Common myeloid progenitor, CD34-positive (primary cell): ENCODE measurements around the gene ANKRD52.

Experiments used
- CTCF ChIA-PET: fragments of 350-600 bp; sonication (Branson Sonifier 250); formaldehyde crosslinking; loops from one replicate; lab custom pipeline; 2021; ENCODE audit warnings: antibody characterized with exemption; lab: Charles Lee
- POLR2A ChIA-PET: fragments of 350-600 bp; sonication (Branson Sonifier 250); formaldehyde crosslinking; loops from one replicate; lab custom pipeline; 2021; ENCODE audit warnings: antibody characterized with exemption; lab: Charles Lee
- DNase-seq, 3 donors: peaks; one replicate each; pipeline versions ENCODE4 v3.0.0 to v3.0.0-alpha.2; 2013
- H3K27ac ChIP-seq, 2 experiments: 1 replicate in 1 of 2; 2 replicates in 1 of 2; pipeline ENCODE4 v1.7.0; 2013; ENCODE audit warnings: inconsistent platforms in 2 of 2, low read length in 2 of 2, mild to moderate bottlenecking in 2 of 2, low read depth in 1 of 2, moderate library complexity in 1 of 2; ENCODE audit not compliant: severe bottlenecking in 2 of 2, insufficient read depth in 1 of 2, poor library complexity in 1 of 2
- H3K27me3 ChIP-seq, 5 experiments: replicated peaks in 2 of 5; 1 replicate in 3 of 5; 2 replicates in 2 of 5; pipeline versions ENCODE4 v1.6.1 to v1.7.0; 2013; ENCODE audit warnings: low read length in 4 of 5, mild to moderate bottlenecking in 2 of 5, moderate library complexity in 2 of 5, inconsistent platforms in 1 of 5; ENCODE audit not compliant: insufficient read depth in 5 of 5, control insufficient read depth in 4 of 5
- H3K36me3 ChIP-seq, 4 experiments: 1 replicate in 2 of 4; 2 replicates in 2 of 4; pipeline versions ENCODE4 v1.6.1 to v1.7.0; 2013; ENCODE audit warnings: low read length in 3 of 4, control low read depth in 1 of 4, mild to moderate bottlenecking in 1 of 4; ENCODE audit not compliant: control insufficient read depth in 4 of 4, insufficient read depth in 4 of 4
- H3K4me1 ChIP-seq, 4 experiments: 1 replicate in 3 of 4; 2 replicates in 1 of 4; pipeline versions ENCODE4 v1.6.1 to v1.7.1; 2013; ENCODE audit warnings: low read length in 3 of 4, mild to moderate bottlenecking in 3 of 4, control low read depth in 1 of 4, inconsistent platforms in 1 of 4, moderate library complexity in 1 of 4; ENCODE audit not compliant: control insufficient read depth in 4 of 4, insufficient read depth in 4 of 4; ENCODE audit errors: control extremely low read depth in 1 of 4
- H3K4me3 ChIP-seq, 7 experiments: 1 replicate in 4 of 7; 2 replicates in 3 of 7; pipeline versions ENCODE4 v1.5.1 to v1.7.0; 2013; ENCODE audit warnings: mild to moderate bottlenecking in 7 of 7, low read length in 6 of 7, moderate library complexity in 6 of 7, inconsistent platforms in 2 of 7, low read depth in 2 of 7, control low read depth in 1 of 7; ENCODE audit not compliant: insufficient read depth in 4 of 7, control insufficient read depth in 1 of 7; ENCODE audit errors: extremely low read depth in 1 of 7
- H3K9me3 ChIP-seq, 5 experiments: 1 replicate in 4 of 5; 2 replicates in 1 of 5; pipeline versions ENCODE4 v1.6.1 to v1.7.1; 2013; ENCODE audit warnings: low read length in 4 of 5, mild to moderate bottlenecking in 2 of 5, inconsistent platforms in 1 of 5, low read depth in 1 of 5, moderate library complexity in 1 of 5; ENCODE audit not compliant: control insufficient read depth in 4 of 5, insufficient read depth in 2 of 5; ENCODE audit errors: control extremely low read depth in 1 of 5
- WGBS: methylation state at CpG from one replicate; pipeline ENCODE4 v1.1.5; 2013; ENCODE audit not compliant: insufficient coverage; 5-methylcytosine and 5-hydroxymethylcytosine counted together

ANKRD52 gene

DNA sequence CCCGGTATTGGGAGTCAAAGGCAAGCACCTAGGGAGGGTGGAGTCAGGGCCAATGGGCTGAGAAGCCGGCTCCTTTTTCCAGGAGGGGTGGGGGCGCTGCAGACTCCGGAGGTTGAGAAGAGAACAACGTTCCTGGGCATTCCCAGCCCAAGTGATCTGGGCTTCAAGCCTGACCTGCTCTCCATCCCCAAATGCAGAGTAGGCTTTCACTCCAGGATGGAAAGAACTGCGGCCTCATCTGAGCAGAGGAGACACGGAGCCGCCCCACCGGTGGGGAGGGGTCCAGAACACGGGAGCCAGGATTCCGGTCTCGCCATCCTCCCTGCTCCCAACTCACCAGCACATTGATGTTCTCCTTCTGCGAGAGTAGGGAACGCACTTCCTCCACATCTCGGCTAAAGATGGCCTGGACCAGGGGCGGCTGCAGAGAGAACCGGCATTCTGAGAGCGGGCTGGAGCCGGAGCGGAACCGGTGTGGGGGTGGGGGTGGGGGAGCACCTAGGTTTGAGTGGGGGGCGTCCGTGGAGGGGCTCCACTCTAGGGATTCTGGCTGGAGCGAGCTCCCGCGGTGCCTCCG is 605 bp downstream of the ANKRD52 start:
- no peak for DNase-seq
- 0% methylated on average over 17 of the region's 27 CpGs for WGBS
- H3K4me3 ChIP-seq, result peak overlapping the region; percentile 74 to 86 (median 84)
- peak overlapping the region; percentile 46 to 74 for H3K27ac ChIP-seq
- peaks cover 9 to 34% (median 24%) of the 10 kb centered on the region in 4 experiments for H3K36me3 ChIP-seq
- CTCF ChIA-PET, result interaction anchor here (0.6 to 4.0 kb wide), 25 partner anchors 9 to 141 kb away, joined by 3 to 24 read pairs (median 4); partner anchors contain the start of genes CNPY2, COQ10A, RNF41 and RPL41
- no peaks in the 10 kb centered on the region for H3K27me3 ChIP-seq
- peaks cover 0 to 19% (median 15%) of the 10 kb centered on the region in 4 experiments for H3K4me1 ChIP-seq
- no peaks in the 10 kb centered on the region for H3K9me3 ChIP-seq
- POLR2A ChIA-PET, result interaction anchor here (0.6 to 1.8 kb wide), 3 partner anchors 9 to 81 kb away, joined by 3 to 7 read pairs (median 5); partner anchors contain the start of genes COQ10A and RNF41

DNA sequence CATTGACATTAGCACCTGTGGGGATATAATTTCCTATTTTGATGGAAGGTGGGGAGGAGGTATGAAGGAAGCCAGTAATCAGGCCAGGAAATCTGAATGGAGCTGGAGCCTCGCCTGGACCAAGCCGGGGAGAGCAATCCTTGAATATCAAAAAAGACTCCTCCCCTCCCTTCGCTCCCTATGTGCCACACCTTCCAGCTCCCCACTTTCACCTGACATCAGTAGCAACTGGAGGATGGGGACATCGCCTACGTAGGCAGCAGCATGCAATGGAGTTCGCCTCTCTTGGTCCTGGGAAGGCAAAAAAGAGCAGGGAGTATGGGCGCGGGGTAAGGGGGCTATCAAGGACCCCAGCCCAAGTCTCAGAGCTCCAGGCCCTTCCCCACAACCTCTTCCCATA is 1.1 kb downstream of the ANKRD52 start:
- peaks cover 0 to 19% (median 15%) of the 10 kb centered on the region in 4 experiments for H3K4me1 ChIP-seq
- DNase-seq, result no peak
- H3K27me3 ChIP-seq, result no peaks in the 10 kb centered on the region
- H3K4me3 ChIP-seq, result peak overlapping the region; percentile 74 to 86 (median 84)
- peak overlapping the region in 1 of 2 experiments; percentile 74 for H3K27ac ChIP-seq
- ChIA-PET CTCF (interaction anchor here (0.6 to 4.0 kb wide), 9 partner anchors 9 to 141 kb away, joined by 3 to 24 read pairs (median 7); partner anchors contain the start of genes COQ10A, RNF41 and SMARCC2), POLR2A (interaction anchor here (0.6 kb wide), 1 partner anchor 139 kb away, joined by 3 read pairs; no protein-coding TSS in a partner anchor)
- H3K36me3 ChIP-seq, result peaks cover 11 to 39% (median 27%) of the 10 kb centered on the region in 4 experiments
- 94% methylated on average over 8 of the region's 8 CpGs for WGBS
- no peaks in the 10 kb centered on the region for H3K9me3 ChIP-seq

DNA sequence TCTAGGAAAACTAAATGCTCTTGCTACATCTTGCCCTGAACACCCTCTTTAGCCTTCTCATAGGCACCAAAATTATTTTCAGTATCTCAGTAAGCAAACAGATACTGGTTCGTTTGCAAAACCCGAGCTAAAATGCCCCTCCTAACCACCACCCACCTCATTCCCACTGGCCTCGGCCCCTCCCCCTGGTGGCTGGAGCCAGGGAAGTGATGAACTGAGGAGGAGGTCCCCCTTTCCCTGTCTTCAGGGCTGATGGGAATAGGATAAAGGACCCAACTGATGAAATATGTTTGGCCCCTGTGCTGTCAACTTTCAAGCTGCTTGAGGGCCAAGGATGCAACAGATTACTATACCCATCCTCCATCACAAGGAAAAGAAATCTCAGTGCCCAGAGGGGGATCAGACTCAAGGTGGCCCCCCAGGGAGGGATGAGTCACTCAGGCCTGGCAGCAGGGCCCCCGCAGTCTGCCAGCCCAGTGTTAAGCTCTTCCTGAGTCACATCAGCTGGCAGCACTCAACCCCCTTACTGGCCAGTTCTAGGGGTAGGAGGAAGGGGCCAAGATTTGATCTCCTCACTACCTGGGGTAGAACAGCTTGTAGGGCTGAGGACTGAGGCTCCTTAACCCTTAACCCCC is 1.7 kb downstream of the ANKRD52 start:
- peaks cover 11 to 45% (median 32%) of the 10 kb centered on the region in 4 experiments for H3K36me3 ChIP-seq
- peak overlapping the region in 1 of 7 experiments; percentile 86 for H3K4me3 ChIP-seq
- no peak for DNase-seq
- H3K27me3 ChIP-seq, result no peaks in the 10 kb centered on the region
- no peaks in the 10 kb centered on the region for H3K9me3 ChIP-seq
- ChIA-PET CTCF (interaction anchor here (0.6 to 4.0 kb wide), 11 partner anchors 10 to 141 kb away, joined by 3 to 24 read pairs (median 7); partner anchors contain the start of genes COQ10A, RNF41 and SMARCC2), POLR2A (interaction anchor here (0.6 kb wide), 1 partner anchor 138 kb away, joined by 3 read pairs; no protein-coding TSS in a partner anchor)
- H3K27ac ChIP-seq, result no peak overlapping the region
- WGBS, result 67% methylated on average over 1 of the region's 4 CpGs
- peaks cover 0 to 19% (median 15%) of the 10 kb centered on the region in 4 experiments for H3K4me1 ChIP-seq

DNA sequence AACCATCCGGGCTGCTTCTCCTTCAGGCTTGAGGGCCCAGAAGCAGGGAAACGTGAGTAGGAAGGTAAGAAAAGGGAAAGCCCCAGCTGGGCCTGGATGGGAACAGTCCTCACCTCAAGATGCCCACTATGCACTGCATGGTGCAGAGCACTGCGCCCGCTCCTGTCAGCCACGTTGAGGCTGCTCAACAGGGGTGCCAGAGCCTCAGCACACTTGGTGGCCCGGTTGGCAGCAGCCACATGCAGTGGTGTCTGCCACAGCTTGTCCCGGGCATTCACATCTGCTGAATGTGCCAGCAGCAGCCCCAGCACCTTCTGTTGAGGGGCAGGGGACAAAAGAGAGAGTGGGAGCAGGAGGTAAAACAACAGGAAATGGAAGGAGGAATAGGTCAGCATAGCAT is 2.5 kb downstream of the ANKRD52 start:
- ChIA-PET POLR2A (interaction anchor here (0.6 kb wide), 1 partner anchor 13 kb away, joined by 4 read pairs; no protein-coding TSS in a partner anchor), CTCF (interaction anchor here (0.9 to 4.0 kb wide), 8 partner anchors 8 to 50 kb away, joined by 3 to 24 read pairs (median 5); partner anchors contain the start of genes COQ10A and RNF41)
- no peak for DNase-seq
- H3K36me3 ChIP-seq, result peaks cover 11 to 50% (median 34%) of the 10 kb centered on the region in 4 experiments
- H3K4me3 ChIP-seq, result no peak overlapping the region
- H3K27me3 ChIP-seq, result no peaks in the 10 kb centered on the region
- peaks cover 0 to 19% (median 15%) of the 10 kb centered on the region in 4 experiments for H3K4me1 ChIP-seq
- no peaks in the 10 kb centered on the region for H3K9me3 ChIP-seq
- H3K27ac ChIP-seq, result peak overlapping the region in 1 of 2 experiments; percentile 10
- 97% methylated on average over 7 of the region's 7 CpGs for WGBS

DNA sequence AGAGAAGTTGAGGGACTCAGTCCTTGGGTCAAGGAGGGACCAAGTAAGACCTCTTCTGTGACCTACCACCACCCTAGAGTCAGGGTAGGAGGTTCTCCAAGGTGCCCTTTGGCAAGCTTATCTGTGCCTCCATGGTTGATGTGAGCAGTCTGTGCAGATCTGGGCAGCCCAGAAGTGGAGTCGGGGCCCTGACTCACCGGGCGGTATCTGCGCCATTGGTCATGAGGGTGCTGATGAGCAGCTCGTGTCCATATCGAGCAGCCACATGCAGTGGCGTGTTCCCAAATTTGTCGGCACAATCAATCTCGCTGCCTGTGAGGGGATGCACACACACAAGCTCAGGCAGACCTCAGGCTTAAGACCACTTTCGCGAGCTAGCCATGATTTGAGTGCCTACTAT is 5.1 kb downstream of the ANKRD52 start:
- CTCF ChIA-PET, result interaction anchor here (1.0 to 3.9 kb wide), 5 partner anchors 15 to 135 kb away, joined by 3 to 22 read pairs (median 3); partner anchors contain the start of gene ZC3H10
- DNase-seq, result no peak
- no peaks in the 10 kb centered on the region for H3K9me3 ChIP-seq
- H3K27ac ChIP-seq, result no peak overlapping the region
- no peak overlapping the region for H3K4me3 ChIP-seq
- peaks cover 11 to 67% (median 47%) of the 10 kb centered on the region in 4 experiments for H3K36me3 ChIP-seq
- H3K27me3 ChIP-seq, result no peaks in the 10 kb centered on the region
- 99% methylated on average over 11 of the region's 11 CpGs for WGBS
- POLR2A ChIA-PET, result no interaction called here
- H3K4me1 ChIP-seq, result peaks cover 0 to 14% (median 10%) of the 10 kb centered on the region in 4 experiments

DNA sequence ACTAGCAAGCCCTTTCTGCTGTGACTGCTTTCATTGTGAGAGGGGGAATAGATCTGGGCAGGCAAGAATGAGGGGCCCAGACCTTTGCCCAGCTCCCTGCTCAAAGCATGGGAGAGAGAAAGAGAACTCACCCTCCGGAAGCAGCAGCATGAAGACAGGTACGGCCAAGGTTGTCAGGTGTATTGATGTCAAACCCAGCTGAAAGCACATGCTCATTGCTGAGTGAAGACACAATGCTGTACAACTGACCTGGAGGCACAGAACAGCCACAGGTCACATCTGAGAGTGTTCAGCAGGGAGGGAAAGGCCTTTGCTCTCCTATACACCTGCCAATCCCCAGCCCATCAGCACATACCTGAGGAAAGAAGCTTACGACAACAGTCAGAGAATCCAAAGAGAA is 5.5 kb downstream of the ANKRD52 start:
- ChIA-PET CTCF (interaction anchor here (1.0 to 3.9 kb wide), 7 partner anchors 14 to 135 kb away, joined by 3 to 22 read pairs (median 3); partner anchors contain the start of gene ZC3H10), POLR2A (no interaction called here)
- Histone ChIP-seq H3K4me3 (no peak overlapping the region), H3K27ac (no peak overlapping the region), H3K9me3 (no peaks in the 10 kb centered on the region), H3K4me1 (peaks cover 0 to 13% (median 9%) of the 10 kb centered on the region in 4 experiments), H3K27me3 (no peaks in the 10 kb centered on the region), H3K36me3 (peaks cover 13 to 71% (median 51%) of the 10 kb centered on the region in 4 experiments)
- no peak for DNase-seq
- 100% methylated on average over 2 of the region's 3 CpGs for WGBS
